ENCODE data around the gene FSHB. TPM values are rescaled to one million over a fixed set of nuclear protein-coding genes. Genes with fewer than 3 reads are reported as not detected.

The FSHB gene
- total RNA-seq, 2 experiments from 2014 or later: not detected

DNA sequence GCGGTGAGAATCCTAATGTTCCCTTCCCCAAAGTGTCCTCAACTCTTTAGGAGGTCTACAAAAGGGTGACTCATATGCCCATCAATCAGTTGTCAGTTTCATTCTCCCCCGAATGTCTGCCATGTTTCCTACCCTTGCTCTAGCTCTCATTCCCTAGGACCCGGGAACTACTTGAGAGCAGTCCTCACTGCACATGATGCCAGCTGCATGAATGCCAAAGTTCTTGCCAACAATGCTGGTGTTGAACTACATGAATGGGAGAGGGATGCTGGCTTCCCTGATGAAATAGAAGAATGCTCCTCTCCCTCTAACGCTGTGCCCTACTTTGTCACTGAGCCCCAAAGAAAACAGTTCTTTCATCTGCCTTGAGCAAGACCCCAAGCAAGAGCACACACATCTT, 12.5 kb upstream of the FSHB start:
- ChIA-PET POLR2A (no interaction called here), CTCF (interaction anchor here (1.0 to 1.8 kb wide), 2 partner anchors 22 to 25 kb away, joined by 3 to 7 read pairs; no protein-coding TSS in a partner anchor)
- Mint-ChIP-seq H3K4me1 (ENCODE audit: low read depth) (no peaks in the 10 kb centered on the region), H3K36me3 (ENCODE audit: low read depth) (no peaks in the 10 kb centered on the region), H3K9me3 (no peaks in the 10 kb centered on the region), H3K27ac (no peak overlapping the region), H3K4me3 (no peak overlapping the region), H3K27me3 (peaks cover 5% of the 10 kb centered on the region)
- DNase-seq (no peak), ATAC-seq (no peak)
- intact Hi-C loops (cut with micrococcal nuclease): no loop called here
- TF ChIP-seq, protein P1, sequence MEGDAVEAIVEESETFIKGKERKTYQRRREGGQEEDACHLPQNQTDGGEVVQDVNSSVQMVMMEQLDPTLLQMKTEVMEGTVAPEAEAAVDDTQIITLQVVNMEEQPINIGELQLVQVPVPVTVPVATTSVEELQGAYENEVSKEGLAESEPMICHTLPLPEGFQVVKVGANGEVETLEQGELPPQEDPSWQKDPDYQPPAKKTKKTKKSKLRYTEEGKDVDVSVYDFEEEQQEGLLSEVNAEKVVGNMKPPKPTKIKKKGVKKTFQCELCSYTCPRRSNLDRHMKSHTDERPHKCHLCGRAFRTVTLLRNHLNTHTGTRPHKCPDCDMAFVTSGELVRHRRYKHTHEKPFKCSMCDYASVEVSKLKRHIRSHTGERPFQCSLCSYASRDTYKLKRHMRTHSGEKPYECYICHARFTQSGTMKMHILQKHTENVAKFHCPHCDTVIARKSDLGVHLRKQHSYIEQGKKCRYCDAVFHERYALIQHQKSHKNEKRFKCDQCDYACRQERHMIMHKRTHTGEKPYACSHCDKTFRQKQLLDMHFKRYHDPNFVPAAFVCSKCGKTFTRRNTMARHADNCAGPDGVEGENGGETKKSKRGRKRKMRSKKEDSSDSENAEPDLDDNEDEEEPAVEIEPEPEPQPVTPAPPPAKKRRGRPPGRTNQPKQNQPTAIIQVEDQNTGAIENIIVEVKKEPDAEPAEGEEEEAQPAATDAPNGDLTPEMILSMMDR (IDR thresholded peaks at IDR 0.05): no peak

DNA sequence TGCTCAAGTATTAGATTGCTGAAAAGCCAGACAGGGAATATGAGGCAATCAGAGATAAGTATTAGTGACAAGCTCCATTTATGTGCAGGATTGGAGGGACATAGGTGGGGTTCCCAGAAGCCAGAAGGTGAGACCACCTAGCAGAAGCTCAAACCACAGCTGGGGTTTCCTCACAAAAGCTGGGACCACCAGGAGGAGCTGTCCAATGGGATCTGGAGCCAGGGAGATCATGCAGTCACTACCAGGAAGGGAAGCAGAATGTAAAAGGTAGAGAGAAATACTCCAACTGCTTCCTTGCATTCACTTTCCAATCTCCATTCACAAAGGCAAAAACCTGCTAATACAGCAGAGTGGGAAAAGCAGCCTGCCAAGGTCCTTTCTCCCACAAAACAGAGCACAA, 5.2 kb upstream of the FSHB start:
- peaks cover 5% of the 10 kb centered on the region for H3K9me3 Mint-ChIP-seq
- DNase-seq: no peak
- H3K4me1 Mint-ChIP-seq (ENCODE audit: low read depth): no peaks in the 10 kb centered on the region
- TF ChIP-seq, protein P1 (IDR thresholded peaks at IDR 0.05): no peak
- H3K27me3 Mint-ChIP-seq: peaks cover 4% of the 10 kb centered on the region
- H3K36me3 Mint-ChIP-seq (ENCODE audit: low read depth): no peaks in the 10 kb centered on the region
- H3K4me3 Mint-ChIP-seq: no peak overlapping the region
- intact Hi-C loops (cut with micrococcal nuclease): no loop called here
- no peak for ATAC-seq
- ChIA-PET POLR2A (no interaction called here), CTCF (no interaction called here)
- no peak overlapping the region for H3K27ac Mint-ChIP-seq

DNA sequence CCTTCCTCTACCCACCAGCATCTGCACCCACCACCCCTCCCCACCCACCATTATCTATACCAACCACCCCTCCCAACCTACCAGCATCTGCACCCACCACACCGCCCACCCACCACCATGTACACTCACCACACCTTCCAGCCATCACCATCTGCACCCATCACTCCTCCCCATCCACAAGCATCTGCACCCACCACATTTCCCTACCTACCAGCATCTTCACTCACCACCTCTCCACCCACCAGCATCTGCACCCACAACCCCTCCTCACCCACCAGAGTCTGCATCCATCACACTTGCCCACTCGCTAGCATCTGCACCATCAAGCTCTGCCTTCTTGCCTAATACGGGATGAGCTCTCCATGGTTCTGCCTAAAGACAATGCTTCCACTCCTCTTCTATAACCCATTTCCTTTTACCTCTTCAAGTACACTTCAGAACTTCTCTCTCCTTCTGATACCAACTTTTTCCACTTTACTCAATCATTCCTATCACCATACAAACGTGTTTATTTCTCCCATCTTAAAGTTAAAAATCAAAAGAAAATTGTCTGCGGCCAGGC, 2.4 kb upstream of the FSHB start:
- POLR2A ChIA-PET: no interaction called here
- intact Hi-C loops (cut with micrococcal nuclease): no loop called here
- ATAC-seq (no peak), DNase-seq (no peak)
- CTCF ChIA-PET: no interaction called here
- Mint-ChIP-seq H3K4me3 (no peak overlapping the region), H3K27me3 (peaks cover 4% of the 10 kb centered on the region), H3K27ac (no peak overlapping the region), H3K36me3 (ENCODE audit: low read depth) (no peaks in the 10 kb centered on the region), H3K9me3 (peaks cover 5% of the 10 kb centered on the region), H3K4me1 (ENCODE audit: low read depth) (no peaks in the 10 kb centered on the region)
- TF ChIP-seq, protein P1 (IDR thresholded peaks at IDR 0.05): no peak

DNA sequence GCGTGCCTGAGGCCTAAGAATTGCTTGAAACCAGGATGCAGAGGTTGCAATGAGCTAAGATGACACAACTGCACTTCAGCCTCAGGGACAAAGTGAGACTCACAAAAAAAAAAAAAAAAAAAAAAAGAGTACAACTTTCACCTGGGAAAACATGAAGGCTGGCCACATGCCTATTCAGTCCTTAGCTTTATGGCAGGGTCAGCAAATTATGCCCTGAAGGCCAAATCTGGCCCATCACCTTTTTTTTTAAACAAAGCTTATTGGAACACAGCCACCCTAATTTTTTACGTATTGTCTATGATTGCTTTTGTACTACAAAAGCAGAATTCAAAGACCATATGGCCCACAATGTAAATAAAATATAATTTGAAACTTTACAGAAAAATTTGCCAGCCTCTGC, 8.2 kb downstream of the FSHB start:
- H3K36me3 Mint-ChIP-seq (ENCODE audit: low read depth): no peaks in the 10 kb centered on the region
- peaks cover 1% of the 10 kb centered on the region for H3K4me1 Mint-ChIP-seq (ENCODE audit: low read depth)
- H3K27me3 Mint-ChIP-seq: peaks cover 6% of the 10 kb centered on the region
- CTCF ChIA-PET: interaction anchor here (1.1 to 2.5 kb wide), 2 partner anchors 9 to 95 kb away, joined by 3 to 5 read pairs; partner anchors contain the start of gene FSHB
- TF ChIP-seq, protein P1 (IDR thresholded peaks at IDR 0.05): no peak
- intact Hi-C loops (cut with micrococcal nuclease): no loop called here
- no peak for DNase-seq
- no peak overlapping the region for H3K4me3 Mint-ChIP-seq
- no peak overlapping the region for H3K27ac Mint-ChIP-seq
- no peak for ATAC-seq
- POLR2A ChIA-PET: no interaction called here
- H3K9me3 Mint-ChIP-seq: no peaks in the 10 kb centered on the region

DNA sequence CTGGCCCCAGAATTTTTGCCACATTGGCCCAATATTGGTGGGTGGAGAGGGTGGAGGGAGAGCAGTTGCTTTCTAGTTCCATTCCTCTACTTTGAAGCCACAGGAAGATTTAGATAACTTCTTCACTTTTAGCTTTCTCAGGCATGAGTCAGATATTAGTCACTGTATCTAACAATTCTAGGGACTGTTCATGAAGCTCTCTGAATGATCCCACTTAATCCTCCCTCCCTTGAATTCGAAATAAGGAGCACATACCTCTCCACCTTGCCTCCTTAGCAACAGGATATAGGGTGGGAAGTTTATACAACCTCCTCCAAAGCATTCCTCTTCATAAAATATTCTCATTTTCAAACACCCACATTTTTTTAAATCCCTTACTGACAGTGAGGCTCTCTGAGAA, 13.5 kb downstream of the FSHB start:
- Mint-ChIP-seq H3K36me3 (ENCODE audit: low read depth) (no peaks in the 10 kb centered on the region), H3K27me3 (peaks cover 9% of the 10 kb centered on the region), H3K4me1 (ENCODE audit: low read depth) (peaks cover 3% of the 10 kb centered on the region), H3K9me3 (no peaks in the 10 kb centered on the region), H3K4me3 (no peak overlapping the region), H3K27ac (no peak overlapping the region)
- intact Hi-C loops (cut with micrococcal nuclease): no loop called here
- ChIA-PET CTCF (no interaction called here), POLR2A (no interaction called here)
- no peak for DNase-seq
- no peak for ATAC-seq
- TF ChIP-seq, protein P1 (IDR thresholded peaks at IDR 0.05): no peak
